Keratinocyte (primary cell): ENCODE measurements around the gene ATF6. TPM values are rescaled to one million over a fixed set of nuclear protein-coding genes. Genes with fewer than 3 reads are reported as not detected.

Source experiments
- DNase-seq: peaks from one replicate; pipeline ENCODE4 v3.0.0-alpha.2; 2011; ENCODE audit warnings: low read depth, missing footprints, low spot score
- FAIRE-seq: peaks from 2 replicates; lab custom pipeline; 2011; peaks lifted over from hg19 to GRCh38; lab: Jason Lieb, UNC
- H2AFZ ChIP-seq: 2 replicates; pipeline ENCODE4 v1.6.0; 2012; ENCODE audit warnings: low read length, control low read depth, inconsistent platforms; ENCODE audit not compliant: control insufficient read depth
- H3K27ac ChIP-seq: 2 replicates; pipeline ENCODE4 v1.5.1; 2011; ENCODE audit warnings: low read length; ENCODE audit not compliant: control insufficient read depth, insufficient read depth
- H3K27me3 ChIP-seq: 3 replicates; pipeline ENCODE4 v1.6.0; 2011; ENCODE audit warnings: low read length; ENCODE audit not compliant: control insufficient read depth, insufficient read depth; ENCODE audit errors: extremely low read depth
- H3K36me3 ChIP-seq, 2 experiments: 2 replicates in 1 of 2; 3 replicates in 1 of 2; pipeline ENCODE4 v1.5.1; 2011; ENCODE audit warnings: low read length in 2 of 2, mild to moderate bottlenecking in 1 of 2; ENCODE audit not compliant: control insufficient read depth in 2 of 2, insufficient read depth in 2 of 2; ENCODE audit errors: extremely low read depth in 1 of 2
- H3K4me1 ChIP-seq: 3 replicates; pipeline ENCODE4 v1.5.1; 2011; ENCODE audit warnings: low read length; ENCODE audit not compliant: control insufficient read depth, insufficient read depth; ENCODE audit errors: extremely low read depth
- H3K4me2 ChIP-seq: 3 replicates; pipeline ENCODE4 v1.6.0; 2011; ENCODE audit warnings: low read depth, low read length; ENCODE audit not compliant: control insufficient read depth, insufficient read depth; ENCODE audit errors: extremely low read depth
- H3K4me3 ChIP-seq, 3 experiments: fragments of 200-600 bp in 1 of 3; sonication (generic) in 1 of 3; 2 replicates in 2 of 3; 3 replicates in 1 of 3; pipeline ENCODE4 v1.5.1; 2011 to 2016; ENCODE audit warnings: low read length in 3 of 3, mild to moderate bottlenecking in 3 of 3, control low read depth in 2 of 3, inconsistent platforms in 1 of 3, low read depth in 1 of 3, mixed read lengths in 1 of 3, mixed run types in 1 of 3, moderate library complexity in 1 of 3; ENCODE audit not compliant: control insufficient read depth in 2 of 3, insufficient read depth in 2 of 3; ENCODE audit errors: extremely low read depth in 1 of 3
- H3K79me2 ChIP-seq: 2 replicates; pipeline ENCODE4 v1.6.0; 2012; ENCODE audit warnings: low read length; ENCODE audit not compliant: control insufficient read depth, insufficient read depth
- H3K9ac ChIP-seq: 3 replicates; pipeline ENCODE4 v1.6.0; 2011; ENCODE audit warnings: low read length; ENCODE audit not compliant: control insufficient read depth, insufficient read depth; ENCODE audit errors: extremely low read depth
- H3K9me1 ChIP-seq: 3 replicates; pipeline ENCODE4 v1.6.0; 2011; ENCODE audit warnings: low read length; ENCODE audit not compliant: control insufficient read depth, insufficient read depth; ENCODE audit errors: extremely low read depth
- H3K9me3 ChIP-seq: 2 replicates; pipeline ENCODE4 v1.5.1; 2012; ENCODE audit warnings: low read depth, low read length; ENCODE audit not compliant: control insufficient read depth
- H4K20me1 ChIP-seq: 3 replicates; pipeline ENCODE4 v1.6.0; 2011; ENCODE audit warnings: low read length; ENCODE audit not compliant: control insufficient read depth, insufficient read depth; ENCODE audit errors: extremely low read depth
- CTCF ChIP-seq, 3 experiments: IDR thresholded peaks in 1 of 3; conservative IDR thresholded peaks in 1 of 3; optimal IDR thresholded peaks in 1 of 3; 2 replicates in 2 of 3; 3 replicates in 1 of 3; pipeline versions ENCODE3 to v1.5.1; 2011; ENCODE audit warnings: low read length in 3 of 3, mild to moderate bottlenecking in 3 of 3, moderate library complexity in 2 of 3, control low read depth in 1 of 3, inconsistent platforms in 1 of 3; ENCODE audit not compliant: insufficient read depth in 2 of 3; ENCODE audit errors: extremely low read depth in 1 of 3
- EZH2 ChIP-seq: IDR thresholded peaks from one replicate; pipeline ENCODE4 v1.6.1; 2012; ENCODE audit warnings: inconsistent platforms, mild to moderate bottlenecking, low read length, moderate library complexity
- dilution Hi-C: fragments of 300-500 bp; cut with MboI; formaldehyde crosslinking; loops from one replicate; pipeline ENCODE4 v1.7.0; 2020; ENCODE audit warnings: low sequenced_read_pairs; ENCODE audit not compliant: extremely low pct_ligation_motif_present
- polyA plus RNA-seq, 5 experiments: library from polyadenylated mRNA; depleted of rRNA in 3 of 5; stranded (reverse) in 3 of 5; stranded (forward) in 1 of 5; unstranded in 1 of 5; fragments of >200 nt; gene quantifications; 1 replicate in 1 of 5; 2 replicates in 3 of 5; 3 replicates in 1 of 5; pipeline versions ENCODE4 v1.2.1 to v1.2.3, GENCODE V29; 2011 to 2012; ENCODE audit warnings: missing spikeins in 2 of 5, low read depth in 1 of 5, low replicate concordance in 1 of 5

Gene ATF6
- polyA plus RNA-seq, 1 donor (not counting 4 experiments of a cell fraction or from before 2014, with no cell fraction given) = 19.7 TPM

GRCh38 chr1:161953256-161953920 lies 187.3 kb downstream of the ATF6 start:
- Histone ChIP-seq H3K27ac (no peak overlapping the region), H3K9me1 (no peaks in the 10 kb centered on the region), H3K9me3 (no peaks in the 10 kb centered on the region), H3K4me3 (no peak overlapping the region), H2AFZ (no peak overlapping the region), H3K4me2 (no peak overlapping the region), H3K4me1 (peaks cover 8% of the 10 kb centered on the region), H3K27me3 (no peaks in the 10 kb centered on the region), H4K20me1 (no peaks in the 10 kb centered on the region), H3K9ac (no peak overlapping the region), H3K79me2 (no peaks in the 10 kb centered on the region), H3K36me3 (no peaks in the 10 kb centered on the region)
- no peak for FAIRE-seq
- TF ChIP-seq CTCF (optimal IDR thresholded peaks at IDR 0.05 in 1 of 3, IDR thresholded peaks at IDR 0.05 in 1 of 3, conservative IDR thresholded peaks at IDR 0.05 in 1 of 3; ENCODE audit: extremely low read depth in 1 of 3, insufficient read depth in 2 of 3, low read length in 3 of 3) = no peak
- TF ChIP-seq EZH2 = no peak
- dilution Hi-C loops = no loop called here
- DNase-seq = no peak

- Histone ChIP-seq H3K27me3 (no peaks in the 10 kb centered on the region), H4K20me1 (no peaks in the 10 kb centered on the region), H3K4me3 (no peak overlapping the region), H3K9me1 (no peaks in the 10 kb centered on the region), H2AFZ (no peak overlapping the region), H3K27ac (no peak overlapping the region), H3K4me1 (peaks cover 8% of the 10 kb centered on the region), H3K79me2 (no peaks in the 10 kb centered on the region), H3K4me2 (no peak overlapping the region), H3K9me3 (no peaks in the 10 kb centered on the region), H3K9ac (no peak overlapping the region), H3K36me3 (no peaks in the 10 kb centered on the region)
- DNase-seq (no peak), FAIRE-seq (no peak)
- dilution Hi-C loops = no loop called here
- no peak for TF ChIP-seq CTCF (optimal IDR thresholded peaks at IDR 0.05 in 1 of 3, IDR thresholded peaks at IDR 0.05 in 1 of 3, conservative IDR thresholded peaks at IDR 0.05 in 1 of 3; ENCODE audit: extremely low read depth in 1 of 3, insufficient read depth in 2 of 3, low read length in 3 of 3)
- no peak for TF ChIP-seq EZH2
Measured at GRCh38 chr1:161954050-161954449, 187.9 kb downstream of the ATF6 start.
